Kidney glomerular epithelial cell (primary cell): ENCODE results near the gene ERFL.
"Not testable (repeated sequence)": the region's sequence is repeated elsewhere in the genome, so short reads cannot be mapped to it uniquely, and the experiment has no call there.

ENCODE experiments used
- DNase-seq: peaks from one replicate; lab custom pipeline; 2025; lab: John Stamatoyannopoulos, UW

Gene ERFL

GRCh38 chr19:41926763-41927496 is 1.3 kb downstream of the ERFL start:
- no peak for DNase-seq

- DNase-seq = no peak
Measured at GRCh38 chr19:41926028-41926762, 2.1 kb downstream of the ERFL start.

DNA sequence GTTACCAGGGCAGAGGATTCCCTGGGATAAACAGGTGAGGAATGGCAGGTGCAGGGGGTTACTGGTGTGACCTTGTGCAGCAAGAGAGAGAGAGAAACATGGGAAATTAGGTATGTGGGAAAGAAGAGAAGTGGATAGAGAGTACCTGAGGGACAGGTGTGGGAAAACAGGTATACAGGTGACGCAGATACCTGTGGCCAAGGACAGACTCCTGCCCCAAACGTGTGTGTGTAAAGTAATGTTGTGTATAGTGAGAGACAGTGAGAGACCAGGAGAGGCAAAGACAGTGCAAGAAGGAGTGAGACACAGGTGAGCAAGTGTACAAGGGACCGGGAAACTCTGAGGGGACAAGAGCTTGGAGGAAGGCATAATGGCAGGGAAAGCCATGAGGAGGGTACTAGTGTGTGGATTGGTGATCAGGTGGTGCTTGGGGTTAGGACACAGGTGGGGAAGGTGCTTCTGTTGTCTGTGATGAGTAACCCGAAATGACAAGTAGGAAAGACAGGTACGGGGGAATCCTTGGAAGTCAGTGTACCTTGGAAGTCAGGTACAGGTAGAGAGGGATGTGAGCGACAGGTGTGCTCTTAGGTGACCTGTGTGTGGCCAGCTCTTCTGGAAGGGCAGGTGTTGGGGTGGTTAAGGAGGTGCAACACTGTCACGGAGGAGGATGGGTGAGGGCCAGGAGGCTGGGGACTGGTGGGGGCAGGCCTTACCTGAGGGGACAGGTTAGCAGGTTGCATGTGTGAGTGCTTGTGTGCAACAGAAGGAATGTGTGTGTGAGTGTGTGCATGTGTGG is 2.8 kb downstream of the ERFL start:
- no peak for DNase-seq

- DNase-seq = no peak
Measured at GRCh38 chr19:41924151-41925145, 3.8 kb downstream of the ERFL start.

DNA sequence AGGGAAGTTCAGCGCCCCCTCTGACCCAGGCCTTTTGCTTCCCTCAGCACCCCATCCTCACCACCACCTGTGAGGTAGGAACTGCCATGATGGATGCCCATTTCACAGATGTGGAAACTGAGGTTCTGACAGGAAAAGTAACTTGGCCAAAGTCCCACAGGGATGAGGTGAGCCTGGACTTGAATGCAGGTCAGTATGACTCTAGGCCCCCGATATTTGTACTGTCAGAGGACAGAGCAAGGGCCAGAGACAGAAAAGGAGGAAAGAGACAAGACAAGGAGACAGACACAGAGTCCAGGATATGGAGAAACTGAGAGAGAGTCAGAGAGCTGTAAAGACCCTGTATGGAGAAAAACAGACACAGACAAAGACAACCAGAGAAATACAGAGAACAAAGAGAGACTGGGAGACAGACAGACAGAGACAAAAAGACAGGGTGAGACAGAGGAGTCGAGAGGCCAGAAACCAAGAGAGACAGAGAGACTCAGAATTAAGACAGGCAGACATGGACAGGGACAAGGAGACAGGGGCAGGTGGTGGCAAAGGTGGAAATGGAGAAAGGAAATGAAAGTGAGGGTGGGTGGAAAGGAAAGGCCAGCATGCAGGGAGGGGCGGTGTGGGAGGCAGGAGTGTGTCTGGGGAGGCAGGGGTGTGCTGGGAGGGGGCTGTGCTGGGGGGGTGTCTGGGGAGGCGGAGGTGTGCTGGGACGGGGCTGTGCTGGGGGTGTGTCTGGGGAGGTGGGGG is 5.0 kb downstream of the ERFL start:
- DNase-seq = no peak

DNA sequence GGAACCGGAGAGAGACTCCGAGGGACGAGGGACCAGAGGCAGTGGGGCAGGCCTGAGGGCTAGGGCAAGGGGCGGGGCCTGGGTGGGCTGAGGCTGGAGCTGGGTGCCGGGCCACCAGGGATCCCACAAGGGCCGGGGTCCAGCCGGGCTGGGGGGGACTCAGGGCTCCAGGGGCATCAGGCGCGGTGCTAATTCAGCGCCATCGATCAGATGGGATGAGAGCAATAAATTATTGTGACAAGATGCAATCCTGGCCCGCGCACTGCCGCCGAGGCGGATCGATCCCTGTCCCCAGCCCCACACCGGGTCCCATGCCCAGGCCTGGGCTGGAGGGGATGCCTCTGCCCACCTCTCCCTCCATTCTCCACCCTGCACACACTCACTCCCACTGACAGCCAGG is 5.7 kb downstream of the ERFL start:
- DNase-seq = no peak

- no peak for DNase-seq
Measured at GRCh38 chr19:41921577-41922576, 6.4 kb downstream of the ERFL start.

DNA sequence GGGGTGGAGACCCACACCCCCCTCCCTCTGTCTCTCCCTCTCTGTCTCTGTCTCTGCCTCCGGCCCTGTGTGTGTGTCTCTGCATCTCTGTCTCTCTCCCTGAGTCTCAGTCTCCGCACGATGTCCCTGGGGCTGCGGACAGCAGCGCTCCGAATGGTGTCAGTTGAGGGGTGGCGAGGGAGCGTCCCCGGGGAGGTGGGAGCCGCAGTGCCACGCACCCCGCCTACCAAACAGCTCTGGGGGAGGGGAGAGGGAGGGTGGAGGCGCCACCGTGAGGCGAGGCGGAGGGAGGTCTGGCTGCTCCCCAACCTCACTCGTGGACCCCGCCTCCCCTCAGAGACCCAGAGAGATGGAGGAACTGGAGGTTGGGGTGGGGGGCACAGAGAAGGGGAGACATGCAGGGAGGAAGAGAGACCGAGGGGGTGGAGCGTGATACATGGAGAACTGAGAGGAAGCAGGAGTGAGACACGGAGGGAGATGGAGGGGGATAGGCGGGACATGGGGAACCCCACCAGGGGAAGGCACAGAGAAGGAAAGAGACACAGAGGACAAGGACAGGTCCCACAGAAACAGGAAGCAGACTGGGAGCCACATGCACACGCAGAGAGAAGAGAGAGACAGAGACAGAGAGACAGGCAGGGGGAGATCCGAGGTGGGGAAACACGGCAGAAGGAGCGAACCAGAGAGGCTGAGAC is 7.2 kb downstream of the ERFL start:
- no peak for DNase-seq

DNA sequence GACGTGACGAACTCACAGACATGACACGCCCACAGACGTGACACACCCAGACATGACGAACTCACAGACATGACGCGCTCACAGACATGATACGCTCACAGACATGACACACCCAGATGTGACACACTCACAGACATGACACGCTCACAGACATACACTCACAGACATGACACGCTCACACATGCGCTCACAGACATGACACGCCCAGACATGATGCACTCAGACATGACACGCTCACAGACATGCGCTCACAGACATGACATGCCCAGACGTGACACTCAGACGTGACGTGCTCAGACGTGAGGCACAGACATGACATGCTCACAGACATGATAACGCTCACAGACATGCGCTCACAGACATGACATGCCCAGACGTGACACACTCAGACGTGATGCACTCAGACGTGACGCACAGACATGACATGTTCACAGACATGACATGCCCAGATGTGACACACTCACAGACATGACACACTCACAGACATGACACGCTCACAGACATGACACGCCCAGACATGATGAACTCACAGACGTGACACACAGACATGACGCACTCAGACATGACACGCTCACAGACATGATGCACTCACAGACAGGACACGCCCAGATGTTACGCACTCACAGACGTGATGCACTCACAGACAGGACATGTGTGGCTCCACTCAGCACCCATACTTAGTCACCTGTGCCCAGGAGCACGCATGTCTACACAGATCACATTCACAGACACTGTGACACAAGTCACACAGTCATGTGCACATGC is 8.1 kb downstream of the ERFL start:
- DNase-seq = no peak

GRCh38 chr19:41918653-41919244 is 9.5 kb downstream of the ERFL start:
- no peak for DNase-seq

- DNase-seq = no peak
Measured at GRCh38 chr19:41918095-41918494, 10.2 kb downstream of the ERFL start.

GRCh38 chr19:41917676-41918075 is 10.6 kb downstream of the ERFL start:
- DNase-seq = no peak

DNA sequence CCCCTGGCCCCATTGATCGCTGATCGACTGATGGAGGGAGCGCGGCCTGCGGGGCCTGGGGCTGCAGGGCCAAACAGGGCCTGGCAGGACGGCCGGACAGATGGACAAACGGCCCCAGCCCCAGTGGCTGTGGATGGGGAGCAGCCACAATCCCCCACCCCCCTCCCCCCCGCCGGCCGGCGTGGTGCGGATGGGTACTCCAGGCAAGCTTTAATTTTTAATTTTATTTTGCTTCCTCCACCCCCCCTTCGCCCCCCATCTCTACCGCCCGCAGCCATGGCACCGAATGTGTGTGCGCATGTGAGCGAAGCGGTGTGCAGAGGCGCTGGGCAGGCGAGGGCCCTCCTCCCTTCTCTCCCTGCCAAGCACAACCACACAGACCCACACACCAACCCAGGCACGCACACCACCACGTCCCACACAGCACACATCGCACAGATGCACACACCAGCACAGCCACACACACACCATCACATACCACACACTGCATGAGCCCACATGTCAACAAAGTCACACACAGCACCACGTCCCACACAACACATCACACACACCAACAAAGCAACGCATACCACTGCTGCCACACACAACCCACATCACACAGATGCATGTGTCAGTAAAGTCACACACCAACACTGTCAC is 12.4 kb downstream of the ERFL start:
- DNase-seq = no peak

- DNase-seq = no peak
Measured at GRCh38 chr19:41915021-41915775, 13.1 kb downstream of the ERFL start.

DNA sequence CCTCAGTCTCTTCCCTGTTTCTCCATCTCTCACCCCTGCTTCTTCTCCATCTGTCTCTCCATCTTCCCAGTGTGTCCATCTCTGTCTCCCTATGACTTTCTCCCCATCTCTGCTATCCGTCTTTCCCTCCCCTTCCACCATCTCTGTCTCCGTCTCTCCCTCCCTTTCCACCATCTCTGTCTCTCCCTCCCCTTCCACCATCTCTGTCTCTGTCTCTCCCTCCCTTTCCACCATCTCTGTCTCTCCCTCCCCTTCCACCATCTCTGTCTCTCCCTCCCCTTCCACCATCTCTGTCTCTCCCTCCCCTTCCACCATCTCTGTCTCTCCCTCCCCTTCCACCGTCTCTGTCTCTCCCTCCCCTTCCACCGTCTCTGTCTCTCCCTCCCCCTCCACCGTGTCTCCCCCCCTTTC is 13.8 kb downstream of the ERFL start:
- not testable (repeated sequence) for DNase-seq
